Choroid plexus epithelial cell (primary cell): ENCODE measurements around the gene TTC7B.
A peak's percentile ranks its signal among the peaks of the same experiment; 100 is the strongest.

Source experiments
- DNase-seq: peaks from one replicate; pipeline ENCODE4 v3.0.0-alpha.2; 2010; ENCODE audit warnings: low read depth
- H3K4me3 ChIP-seq: 2 replicates; pipeline ENCODE4 v1.5.1; 2011; ENCODE audit warnings: low read depth, mild to moderate bottlenecking, control low read depth, low read length, moderate library complexity
- TF ChIP-seq, protein P1 (sequence below): conservative IDR thresholded peaks from 2 replicates; pipeline ENCODE4 v1.5.1; 2011; ENCODE audit warnings: low read depth, mild to moderate bottlenecking, control low read depth, inconsistent platforms, low read length, moderate library complexity

Gene TTC7B

DNA sequence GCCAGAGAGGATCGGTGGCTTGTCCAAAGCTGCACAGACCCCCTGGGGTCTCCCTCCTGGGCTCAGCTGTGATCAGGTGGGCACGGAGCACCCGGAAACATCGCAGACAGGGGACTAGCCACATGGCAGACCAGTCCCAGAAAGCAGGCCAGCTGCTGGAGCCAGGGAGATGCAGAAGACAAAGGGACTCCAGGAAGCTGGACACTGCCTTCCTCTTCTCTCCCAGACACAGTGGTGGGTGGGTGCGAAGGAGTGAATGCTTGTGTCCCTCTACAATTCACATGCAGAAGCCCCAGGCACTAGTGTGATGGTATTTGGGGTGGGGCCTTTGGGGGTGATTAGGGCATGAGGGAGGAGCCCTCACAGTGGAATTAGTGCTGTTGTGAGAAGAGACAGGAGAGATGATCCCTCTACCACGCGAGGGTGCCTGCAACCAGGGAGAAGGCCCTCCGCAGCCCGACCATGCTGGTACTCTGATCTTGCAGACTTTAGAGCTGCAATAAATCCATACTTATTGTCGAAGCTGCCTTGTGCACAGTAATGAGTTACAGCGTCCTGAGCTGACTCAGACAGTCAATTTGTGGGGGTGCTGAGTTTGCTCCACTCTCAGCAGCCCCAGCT lies 324.2 kb downstream of the TTC7B start:
- no peak for DNase-seq
- TF ChIP-seq, protein P1, sequence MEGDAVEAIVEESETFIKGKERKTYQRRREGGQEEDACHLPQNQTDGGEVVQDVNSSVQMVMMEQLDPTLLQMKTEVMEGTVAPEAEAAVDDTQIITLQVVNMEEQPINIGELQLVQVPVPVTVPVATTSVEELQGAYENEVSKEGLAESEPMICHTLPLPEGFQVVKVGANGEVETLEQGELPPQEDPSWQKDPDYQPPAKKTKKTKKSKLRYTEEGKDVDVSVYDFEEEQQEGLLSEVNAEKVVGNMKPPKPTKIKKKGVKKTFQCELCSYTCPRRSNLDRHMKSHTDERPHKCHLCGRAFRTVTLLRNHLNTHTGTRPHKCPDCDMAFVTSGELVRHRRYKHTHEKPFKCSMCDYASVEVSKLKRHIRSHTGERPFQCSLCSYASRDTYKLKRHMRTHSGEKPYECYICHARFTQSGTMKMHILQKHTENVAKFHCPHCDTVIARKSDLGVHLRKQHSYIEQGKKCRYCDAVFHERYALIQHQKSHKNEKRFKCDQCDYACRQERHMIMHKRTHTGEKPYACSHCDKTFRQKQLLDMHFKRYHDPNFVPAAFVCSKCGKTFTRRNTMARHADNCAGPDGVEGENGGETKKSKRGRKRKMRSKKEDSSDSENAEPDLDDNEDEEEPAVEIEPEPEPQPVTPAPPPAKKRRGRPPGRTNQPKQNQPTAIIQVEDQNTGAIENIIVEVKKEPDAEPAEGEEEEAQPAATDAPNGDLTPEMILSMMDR, result no peak

GRCh38 chr14:90491221-90491885 lies 324.9 kb downstream of the TTC7B start:
- DNase-seq, result peak; percentile 88
- TF ChIP-seq, protein P1, result no peak
- H3K4me3 ChIP-seq, result no peak overlapping the region

More for the DNA sequence above, 324.2 kb downstream of the TTC7B start:
- H3K4me3 ChIP-seq, result no peak overlapping the region

DNA sequence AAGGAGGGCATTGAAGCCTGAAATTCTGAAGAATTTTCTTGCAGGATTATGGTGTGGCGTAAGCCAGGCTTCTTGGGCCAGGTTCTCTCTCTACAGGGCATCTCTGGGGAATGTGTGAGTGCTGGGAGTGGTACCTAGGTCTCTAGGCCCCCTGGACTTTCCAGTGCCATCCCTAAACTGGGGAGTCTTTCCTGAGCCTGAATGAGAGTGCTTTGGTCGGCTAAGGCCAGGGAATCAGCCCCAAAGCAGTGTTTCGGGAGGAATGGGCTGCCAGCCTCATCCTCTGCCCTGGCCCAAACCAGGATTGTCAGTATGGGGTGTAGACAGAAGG lies 325.5 kb downstream of the TTC7B start:
- H3K4me3 ChIP-seq, result no peak overlapping the region
- TF ChIP-seq, protein P1, result no peak
- no peak for DNase-seq

DNA sequence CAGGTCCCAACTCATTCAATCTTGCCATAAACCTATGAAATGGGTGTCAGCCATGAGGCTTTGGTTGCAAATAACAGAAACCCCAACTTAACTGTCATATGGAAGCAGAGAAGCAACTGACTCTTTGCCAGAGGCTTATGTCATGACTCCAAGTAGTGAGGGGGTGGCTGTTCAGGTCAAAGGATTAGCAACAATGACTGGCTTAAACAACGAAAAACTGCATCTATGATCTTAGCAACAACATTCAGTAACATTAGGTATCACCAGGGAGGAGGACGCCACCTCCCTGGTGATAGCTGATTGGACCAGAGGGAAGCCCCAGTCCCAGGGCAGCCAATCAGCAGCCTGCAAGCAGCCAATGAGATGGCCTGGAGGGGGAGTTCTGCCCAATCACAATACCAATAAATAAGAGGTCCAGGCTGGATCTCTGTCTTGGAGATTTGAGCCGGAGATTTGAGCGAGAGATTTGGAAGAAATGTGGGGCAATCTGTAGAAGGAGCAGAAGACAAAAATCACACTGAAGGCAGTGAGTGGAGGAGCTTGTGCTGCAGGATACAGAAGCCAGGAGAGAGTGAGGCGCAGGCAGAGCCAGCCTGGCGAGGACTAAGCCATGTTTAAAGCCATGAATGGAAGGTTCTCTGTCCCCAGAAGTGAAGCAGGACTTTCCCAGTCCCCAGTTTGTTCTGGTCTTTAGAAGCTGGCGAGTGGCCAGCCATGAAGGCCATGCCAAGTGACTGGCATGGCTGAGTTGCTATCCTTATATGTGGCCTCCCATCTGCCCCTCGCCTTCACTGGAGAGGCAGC lies 326.1 kb downstream of the TTC7B start:
- TF ChIP-seq, protein P1, result no peak
- DNase-seq, result peak; percentile 19
- H3K4me3 ChIP-seq, result no peak overlapping the region

GRCh38 chr14:90489306-90489705 lies 326.9 kb downstream of the TTC7B start:
- no peak for DNase-seq
- TF ChIP-seq, protein P1, result no peak
- no peak overlapping the region for H3K4me3 ChIP-seq

- TF ChIP-seq, protein P1, result no peak
- no peak overlapping the region for H3K4me3 ChIP-seq
- DNase-seq, result no peak
Observed at GRCh38 chr14:90488256-90488655, 328.0 kb downstream of the TTC7B start.
